ENCODE results near the gene HSPB2.

HSPB2 gene, protein sequence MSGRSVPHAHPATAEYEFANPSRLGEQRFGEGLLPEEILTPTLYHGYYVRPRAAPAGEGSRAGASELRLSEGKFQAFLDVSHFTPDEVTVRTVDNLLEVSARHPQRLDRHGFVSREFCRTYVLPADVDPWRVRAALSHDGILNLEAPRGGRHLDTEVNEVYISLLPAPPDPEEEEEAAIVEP

DNA sequence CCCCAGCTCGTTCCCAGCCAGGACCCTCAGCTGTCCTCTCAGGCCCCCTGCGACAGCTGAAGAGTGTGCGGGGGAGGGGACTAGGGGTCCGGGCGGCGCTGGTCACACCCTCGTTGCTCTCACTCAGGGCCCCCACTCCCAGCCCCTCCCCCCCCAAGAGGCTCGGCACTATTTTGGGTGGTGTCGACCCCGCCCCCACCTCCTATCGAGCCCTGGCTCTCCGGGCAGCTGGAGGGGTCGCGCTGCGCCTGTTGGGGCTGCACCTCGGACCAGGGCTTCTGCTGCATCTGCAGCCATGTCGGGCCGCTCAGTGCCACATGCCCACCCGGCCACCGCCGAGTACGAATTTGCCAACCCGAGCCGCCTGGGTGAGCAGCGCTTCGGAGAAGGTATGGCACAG lies at the start of gene HSPB2:
Gene HSPB2 (plus strand): TSS at position 200 of the 400 bp plus-strand sequence. CDS start 96 bp downstream, at position 296.
- no peak for DNase-seq (ENCODE audit: low read depth)
- TF ChIP-seq, protein P1, sequence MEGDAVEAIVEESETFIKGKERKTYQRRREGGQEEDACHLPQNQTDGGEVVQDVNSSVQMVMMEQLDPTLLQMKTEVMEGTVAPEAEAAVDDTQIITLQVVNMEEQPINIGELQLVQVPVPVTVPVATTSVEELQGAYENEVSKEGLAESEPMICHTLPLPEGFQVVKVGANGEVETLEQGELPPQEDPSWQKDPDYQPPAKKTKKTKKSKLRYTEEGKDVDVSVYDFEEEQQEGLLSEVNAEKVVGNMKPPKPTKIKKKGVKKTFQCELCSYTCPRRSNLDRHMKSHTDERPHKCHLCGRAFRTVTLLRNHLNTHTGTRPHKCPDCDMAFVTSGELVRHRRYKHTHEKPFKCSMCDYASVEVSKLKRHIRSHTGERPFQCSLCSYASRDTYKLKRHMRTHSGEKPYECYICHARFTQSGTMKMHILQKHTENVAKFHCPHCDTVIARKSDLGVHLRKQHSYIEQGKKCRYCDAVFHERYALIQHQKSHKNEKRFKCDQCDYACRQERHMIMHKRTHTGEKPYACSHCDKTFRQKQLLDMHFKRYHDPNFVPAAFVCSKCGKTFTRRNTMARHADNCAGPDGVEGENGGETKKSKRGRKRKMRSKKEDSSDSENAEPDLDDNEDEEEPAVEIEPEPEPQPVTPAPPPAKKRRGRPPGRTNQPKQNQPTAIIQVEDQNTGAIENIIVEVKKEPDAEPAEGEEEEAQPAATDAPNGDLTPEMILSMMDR (IDR thresholded peaks at IDR 0.05; ENCODE audit: control insufficient read depth, insufficient read depth, low read depth, low read length, missing control alignments), result no peak
- peak within 1 kb of the TSS; percentile 38 for H3K4me3 ChIP-seq (ENCODE audit: control insufficient read depth, low read depth, low read length)

DNA sequence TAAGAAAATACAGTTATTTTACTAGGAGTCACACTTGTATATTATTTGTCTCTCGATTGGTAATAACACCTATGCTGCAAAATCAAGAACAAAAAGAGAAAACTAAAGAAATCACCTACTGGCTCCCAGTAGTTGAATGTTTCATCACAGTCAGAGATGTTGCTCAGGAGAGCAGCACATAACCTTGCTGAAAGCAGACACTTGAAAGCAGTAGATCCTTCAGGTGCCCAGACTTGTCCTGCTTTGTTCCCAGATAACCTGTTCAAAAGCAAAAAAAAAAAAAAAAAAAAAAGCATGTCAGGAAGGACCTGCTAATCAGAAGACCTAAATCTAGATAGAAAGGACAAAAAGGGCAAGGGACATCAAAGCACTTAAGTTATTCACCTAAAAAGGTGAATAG lies 42.4 kb upstream of the HSPB2 start:
- TF ChIP-seq, protein P1 (IDR thresholded peaks at IDR 0.05; ENCODE audit: control insufficient read depth, insufficient read depth, low read depth, low read length, missing control alignments), result no peak
- DNase-seq (ENCODE audit: low read depth), result no peak
- no peak overlapping the region for H3K4me3 ChIP-seq (ENCODE audit: control insufficient read depth, low read depth, low read length)

DNA sequence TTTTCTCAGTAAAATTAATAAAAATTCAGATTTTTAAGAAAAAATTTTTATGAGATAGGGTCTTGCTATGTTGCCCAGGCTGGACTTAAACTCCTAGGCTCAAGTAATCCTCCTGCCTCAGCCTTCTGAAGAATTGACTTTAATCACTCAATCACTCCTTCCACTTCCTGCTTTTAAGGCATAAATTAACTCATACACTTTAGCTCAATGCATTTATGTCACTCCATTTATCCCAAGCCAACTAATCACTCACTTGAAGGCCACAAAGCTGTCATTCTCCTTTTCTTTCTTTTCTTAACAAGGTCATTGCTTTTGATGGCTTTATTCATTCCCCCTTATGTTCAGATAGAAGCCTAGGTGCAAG lies 42.0 kb upstream of the HSPB2 start:
- peak overlapping the region; percentile 80 for H3K4me3 ChIP-seq (ENCODE audit: control insufficient read depth, low read depth, low read length)
- DNase-seq (ENCODE audit: low read depth), result no peak
- TF ChIP-seq, protein P1 (IDR thresholded peaks at IDR 0.05; ENCODE audit: control insufficient read depth, insufficient read depth, low read depth, low read length, missing control alignments), result no peak

DNA sequence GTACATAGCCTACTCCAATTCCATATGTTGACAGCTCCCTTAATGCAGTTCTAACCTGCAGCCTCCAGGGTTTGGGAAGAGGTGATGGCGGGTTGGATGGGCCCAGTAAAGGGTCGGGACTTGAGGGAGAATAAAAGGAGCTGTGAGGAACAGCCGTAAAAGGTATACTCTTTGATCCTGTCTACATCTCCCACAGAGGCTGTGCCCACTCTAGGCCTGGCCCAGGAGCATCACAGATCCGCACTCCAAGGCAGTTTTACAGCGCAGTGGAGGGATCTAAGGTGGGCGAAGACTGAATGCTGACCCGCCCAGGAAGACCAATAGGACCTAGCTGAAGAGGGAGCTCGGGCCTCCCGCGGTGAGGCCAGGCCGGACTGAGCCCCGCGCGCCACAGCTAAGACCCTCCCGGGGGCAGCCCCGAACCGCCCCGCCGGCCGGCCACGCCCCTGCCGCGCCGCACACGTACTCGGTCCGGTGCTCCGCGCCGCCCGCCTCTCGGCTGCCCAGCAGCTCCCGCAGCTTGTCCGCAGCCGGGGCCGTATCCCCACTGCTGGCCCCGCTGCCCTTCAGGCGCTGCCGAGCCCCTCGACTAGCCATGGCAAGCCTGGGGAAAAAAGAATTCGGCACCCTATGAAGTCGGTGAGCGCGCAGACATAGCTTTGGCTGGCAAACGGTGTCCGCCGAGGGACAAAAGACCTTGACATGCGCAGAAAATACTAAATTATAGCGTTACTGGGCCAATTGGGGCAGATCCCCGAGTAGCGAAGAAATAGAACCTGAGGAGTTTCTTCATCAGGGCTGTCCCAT lies 41.4 kb upstream of the HSPB2 start, which contains the start of gene ALG9:
Gene ALG9 (minus strand): TSS at position 696 of the 807 bp plus-strand sequence. CDS start 99 bp downstream, at position 597.
- DNase-seq (ENCODE audit: low read depth), result peak; percentile 37
- H3K4me3 ChIP-seq (ENCODE audit: control insufficient read depth, low read depth, low read length), result peak within 1 kb of the TSS; percentile 80
- TF ChIP-seq, protein P1 (IDR thresholded peaks at IDR 0.05; ENCODE audit: control insufficient read depth, insufficient read depth, low read depth, low read length, missing control alignments), result peak; percentile 39

DNA sequence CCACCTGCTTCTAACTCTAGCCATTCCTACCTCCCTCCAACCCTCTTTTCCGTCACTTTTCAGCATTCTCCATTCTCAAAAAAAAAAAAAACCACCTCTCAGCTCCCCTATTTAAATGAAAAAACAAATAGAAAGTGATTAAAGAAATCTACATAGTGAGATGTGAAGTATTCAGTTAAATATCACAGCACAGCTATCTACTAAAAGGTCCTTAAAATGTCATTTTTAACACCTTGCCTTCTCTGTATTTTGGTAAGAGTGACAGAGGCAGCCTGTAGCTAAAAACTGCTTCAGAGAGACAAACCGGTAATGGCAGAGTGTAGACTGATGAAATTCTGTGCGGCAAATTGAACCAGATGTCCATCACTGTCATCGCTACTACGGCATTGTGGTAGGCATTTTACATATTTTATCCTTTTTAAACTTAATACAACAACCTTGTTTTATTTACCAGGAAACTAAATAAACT lies 40.8 kb upstream of the HSPB2 start:
- H3K4me3 ChIP-seq (ENCODE audit: control insufficient read depth, low read depth, low read length), result peak overlapping the region; percentile 80
- no peak for DNase-seq (ENCODE audit: low read depth)
- TF ChIP-seq, protein P1 (IDR thresholded peaks at IDR 0.05; ENCODE audit: control insufficient read depth, insufficient read depth, low read depth, low read length, missing control alignments), result no peak

DNA sequence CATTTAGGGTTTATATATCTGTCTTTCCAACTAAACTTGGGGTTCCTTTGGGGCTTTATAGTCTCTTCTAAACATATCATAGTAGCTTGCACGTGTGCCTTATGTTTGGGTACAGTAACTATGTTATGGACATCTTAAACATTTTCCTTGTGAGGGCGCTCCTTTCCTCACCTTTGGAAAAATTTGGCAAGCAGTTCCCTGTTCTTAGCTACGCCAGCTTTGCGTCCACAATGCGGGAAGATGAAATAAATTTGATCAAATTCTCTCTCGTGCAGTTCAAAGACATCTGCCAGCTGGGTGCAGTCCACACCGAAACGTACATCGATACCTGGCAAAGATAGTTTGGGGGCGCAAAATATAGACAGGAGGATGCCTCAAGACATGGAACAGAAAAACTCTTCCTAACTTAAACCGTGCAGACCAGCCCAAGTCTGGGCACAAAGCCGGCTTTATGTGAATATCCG lies 34.1 kb upstream of the HSPB2 start:
- H3K4me3 ChIP-seq (ENCODE audit: control insufficient read depth, low read depth, low read length), result peak overlapping the region; percentile 78
- TF ChIP-seq, protein P1 (IDR thresholded peaks at IDR 0.05; ENCODE audit: control insufficient read depth, insufficient read depth, low read depth, low read length, missing control alignments), result no peak
- DNase-seq (ENCODE audit: low read depth), result no peak
